GM03348 (cell line): ENCODE measurements around the gene TPP1.

Source experiments
- DNase-seq: peaks from one replicate; pipeline ENCODE4 v3.0.0; 2012; ENCODE audit warnings: low spot score

Gene TPP1

GRCh38 chr11:6611092-6611962 is 7.9 kb downstream of the TPP1 start:
- DNase-seq, result peak; percentile 37

DNA sequence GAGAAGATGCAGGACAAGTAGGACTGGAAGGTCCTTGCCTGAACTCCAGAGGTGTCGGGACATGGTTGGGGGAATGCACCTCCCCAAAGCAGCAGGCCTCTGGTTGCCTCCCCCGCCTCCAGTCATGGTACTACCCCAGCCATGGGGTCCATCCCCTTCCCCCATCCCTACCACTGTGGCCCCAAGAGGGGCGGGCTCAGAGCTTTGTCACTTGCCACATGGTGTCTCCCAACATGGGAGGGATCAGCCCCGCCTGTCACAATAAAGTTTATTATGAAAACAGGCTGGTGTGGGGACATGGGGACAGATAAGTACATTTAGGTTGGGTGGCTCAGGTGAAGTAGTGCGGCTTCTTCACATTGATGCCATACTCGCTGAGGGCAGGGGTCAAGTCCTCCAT is 8.6 kb downstream of the TPP1 start:
- DNase-seq, result no peak

GRCh38 chr11:6609502-6610015 is 9.7 kb downstream of the TPP1 start:
- DNase-seq, result no peak

GRCh38 chr11:6608726-6609501 is 10.3 kb downstream of the TPP1 start:
- DNase-seq, result no peak

DNA sequence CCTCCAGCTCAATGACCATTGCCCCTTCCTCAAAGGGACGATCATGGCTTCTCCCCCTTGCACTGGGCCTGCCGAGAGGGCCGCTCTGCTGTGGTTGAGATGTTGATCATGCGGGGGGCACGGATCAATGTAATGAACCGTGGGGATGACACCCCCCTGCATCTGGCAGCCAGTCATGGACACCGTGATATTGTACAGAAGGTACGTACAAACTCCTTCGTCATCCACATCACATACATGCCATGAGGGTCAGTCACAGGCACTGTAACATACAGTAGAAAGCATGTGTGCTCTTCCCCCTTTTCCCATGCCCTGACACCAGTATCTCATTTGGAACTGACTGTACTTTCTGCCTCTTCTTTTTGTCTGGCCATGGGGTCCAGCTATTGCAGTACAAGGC is 11.2 kb downstream of the TPP1 start:
- no peak for DNase-seq

DNA sequence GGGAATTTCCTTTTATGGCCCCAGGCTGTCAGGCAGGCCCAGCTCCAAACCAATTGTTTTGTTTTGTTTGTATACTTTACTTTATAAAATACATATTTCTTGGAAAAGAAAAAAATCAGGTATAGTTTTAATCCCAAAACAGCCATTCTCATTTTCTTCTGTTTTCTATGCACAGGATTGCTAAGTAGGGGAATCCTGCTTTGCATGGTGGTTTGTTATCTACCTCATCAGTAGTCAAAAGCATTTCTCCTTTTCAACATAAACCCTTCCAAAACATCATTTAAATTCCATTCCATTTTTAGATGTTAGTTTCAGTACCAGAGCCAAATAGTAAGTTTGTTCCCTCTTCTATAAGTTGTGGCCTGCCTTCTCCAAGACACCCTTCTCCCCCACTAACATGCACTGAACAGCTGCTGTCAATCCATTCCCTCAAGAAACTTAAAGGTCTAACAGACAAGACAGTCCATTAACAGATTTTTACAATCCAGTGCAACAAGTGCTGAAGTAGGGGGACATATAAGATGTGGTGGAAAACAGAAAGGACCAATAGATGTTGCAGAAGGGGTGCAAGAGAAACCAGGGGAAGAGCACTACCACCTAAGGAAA is 11.9 kb downstream of the TPP1 start:
- DNase-seq, result no peak

GRCh38 chr11:6606471-6607189 is 12.6 kb downstream of the TPP1 start:
- peak; percentile 96 for DNase-seq

DNA sequence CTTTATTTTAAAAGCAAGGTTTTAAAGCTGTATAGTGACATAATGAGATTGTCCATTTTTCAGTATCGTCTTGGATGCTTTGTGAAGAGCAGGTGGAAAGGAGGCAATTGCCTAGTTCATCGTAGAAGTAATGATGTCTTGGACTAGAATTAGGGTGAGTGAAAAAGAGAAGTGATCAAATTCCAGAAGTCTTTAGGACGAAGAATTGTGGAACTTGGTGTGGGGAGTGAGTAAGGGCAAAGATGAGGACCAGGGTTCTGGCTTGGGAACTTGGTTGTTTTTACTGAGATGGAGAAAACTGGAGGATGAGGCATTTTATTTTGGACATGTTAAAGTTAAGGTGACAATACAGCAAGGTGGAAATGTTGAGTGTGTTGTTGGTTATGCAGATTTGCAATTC is 14.4 kb downstream of the TPP1 start:
- no peak for DNase-seq

DNA sequence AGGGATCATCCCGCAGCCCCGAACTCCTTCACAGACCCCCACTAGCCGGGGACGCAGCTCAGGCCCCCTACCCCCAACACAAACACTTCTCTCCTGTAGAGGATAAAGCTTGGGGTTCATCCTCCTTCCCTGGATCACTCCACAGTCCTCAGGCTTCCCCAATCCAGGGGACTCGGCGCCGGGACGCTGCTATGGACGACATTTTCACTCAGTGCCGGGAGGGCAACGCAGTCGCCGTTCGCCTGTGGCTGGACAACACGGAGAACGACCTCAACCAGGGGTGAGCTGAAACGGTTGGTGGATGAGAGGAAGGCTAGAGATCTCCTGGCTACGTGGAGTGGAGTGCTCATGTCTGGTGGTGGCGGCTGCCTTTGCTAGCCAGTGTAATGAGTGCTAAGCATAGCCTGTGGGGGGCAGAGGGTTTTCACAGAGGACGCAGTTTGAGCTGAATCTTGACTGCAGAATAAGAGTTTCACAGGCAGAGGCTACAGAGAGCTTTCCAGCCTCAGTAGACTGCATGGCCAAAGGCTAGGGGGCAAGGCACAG is 15.1 kb downstream of the TPP1 start:
- DNase-seq, result peak; percentile 75

- peak; percentile 97 for DNase-seq
Observed at GRCh38 chr11:6603287-6604080, 15.7 kb downstream of the TPP1 start, which contains the start of the genes ILK and RRP8. ILK (plus strand) TSS chr11:6603774; CDS start chr11:6604272, 498 bp downstream. RRP8 (minus strand) TSS chr11:6603616; CDS start chr11:6603502, 114 bp downstream.

GRCh38 chr11:6602096-6602940 is 16.9 kb downstream of the TPP1 start:
- DNase-seq, result no peak

GRCh38 chr11:6601041-6601461 is 18.2 kb downstream of the TPP1 start:
- no peak for DNase-seq

DNA sequence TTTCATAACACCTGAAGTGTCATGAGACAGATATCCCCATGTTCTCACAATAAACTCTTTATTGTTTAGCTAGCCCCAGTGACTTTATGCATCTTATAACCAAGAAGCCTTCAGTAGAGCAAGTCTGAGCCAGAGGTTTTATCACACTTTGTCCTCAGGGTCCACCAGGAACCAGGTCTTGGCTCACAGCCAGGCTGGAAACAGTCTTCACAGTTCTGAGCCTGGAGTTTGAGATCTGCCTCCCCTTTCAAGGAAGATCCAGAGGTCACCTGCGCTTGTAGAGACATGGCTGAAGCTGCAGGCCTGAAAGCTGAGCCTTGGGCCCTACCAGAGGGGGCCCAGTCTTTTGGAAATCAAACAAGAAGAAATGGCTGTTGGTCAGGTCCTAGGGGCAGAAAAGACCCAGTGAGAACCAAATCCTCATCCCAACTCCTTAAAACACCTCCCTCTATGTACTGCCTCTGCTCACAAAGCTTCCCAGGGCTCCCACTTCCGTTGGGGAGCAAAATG is 19.3 kb downstream of the TPP1 start:
- DNase-seq, result no peak

DNA sequence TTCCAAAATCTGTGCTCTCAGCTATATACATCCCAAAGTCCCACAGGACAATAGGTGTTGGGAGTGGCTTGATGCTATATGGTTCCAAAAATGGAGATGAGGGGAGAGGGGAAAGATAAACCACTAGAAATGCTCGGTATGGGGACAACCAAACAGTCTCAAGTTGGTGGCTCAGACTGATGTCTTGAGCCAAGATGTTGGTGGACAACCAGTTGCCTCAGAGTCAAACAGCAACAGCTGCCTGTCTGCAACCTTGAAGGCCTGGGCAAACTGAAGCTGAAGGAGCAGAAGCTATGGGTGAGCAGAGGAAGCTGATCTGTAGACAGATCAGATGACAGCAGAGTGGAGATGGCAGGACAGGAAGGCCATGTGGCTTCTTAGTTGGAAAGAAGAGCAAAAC is 19.8 kb downstream of the TPP1 start:
- DNase-seq, result no peak

- no peak for DNase-seq
Observed at GRCh38 chr11:6598555-6598954, 20.7 kb downstream of the TPP1 start.

- no peak for DNase-seq
Observed at GRCh38 chr11:6596239-6596877, 22.9 kb downstream of the TPP1 start.

DNA sequence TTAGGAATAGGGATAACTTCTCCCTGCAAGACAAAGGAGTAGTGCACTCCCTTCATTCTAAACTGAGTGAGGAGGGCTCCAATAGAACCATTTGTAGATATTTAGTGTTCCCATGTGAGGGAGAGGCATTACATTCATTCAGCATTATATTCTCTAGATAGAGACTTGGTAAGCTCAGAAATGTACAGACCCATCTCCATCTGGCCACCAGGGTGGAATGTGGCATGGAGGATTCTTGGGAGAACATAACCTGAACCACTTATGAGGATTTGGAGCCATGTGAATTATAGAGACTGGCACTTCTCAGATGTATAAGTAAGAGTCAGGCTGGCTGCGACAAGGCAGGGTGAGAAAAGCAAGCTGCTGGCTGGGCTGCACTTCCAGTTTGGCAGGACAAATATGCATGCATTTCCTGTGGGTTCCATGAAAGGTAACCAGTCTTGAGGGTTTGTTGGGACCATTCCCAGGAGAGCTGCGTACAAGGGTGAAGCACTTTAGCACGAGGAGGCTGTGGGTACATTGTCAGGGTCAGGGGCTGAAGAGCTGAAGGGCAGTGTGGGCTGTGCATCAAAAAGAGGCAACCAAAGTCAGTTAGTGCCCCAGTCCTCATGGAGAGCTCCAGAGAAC is 25.0 kb downstream of the TPP1 start:
- no peak for DNase-seq

- DNase-seq, result no peak
Observed at GRCh38 chr11:6588018-6588417, 31.2 kb downstream of the TPP1 start.
